ENCODE data around the gene AKAP14. TPM values are rescaled to one million over a fixed set of nuclear protein-coding genes. Genes with fewer than 3 reads are reported as not detected.
"Not testable (repeated sequence)": the region's sequence is repeated elsewhere in the genome, so short reads cannot be mapped to it uniquely, and the experiment has no call there.

AKAP14 gene
- total RNA-seq, 1 donor from 2014 or later, result not detected

- peak overlapping the region; percentile 70 for H3K27ac Mint-ChIP-seq (ENCODE audit: unreplicated experiment)
- H3K27me3 Mint-ChIP-seq (ENCODE audit: unreplicated experiment), result no peaks in the 10 kb centered on the region
- H3K36me3 Mint-ChIP-seq (ENCODE audit: low read depth, unreplicated experiment), result no peaks in the 10 kb centered on the region
- H3K4me1 Mint-ChIP-seq (ENCODE audit: unreplicated experiment), result peaks cover 12% of the 10 kb centered on the region
- TF ChIP-seq CTCF (IDR thresholded peaks at IDR 0.05; ENCODE audit: unreplicated experiment), result peak; percentile 29
- peak; percentile 18 for DNase-seq (ENCODE audit: low spot score)
- H3K4me3 Mint-ChIP-seq (ENCODE audit: unreplicated experiment), result no peak overlapping the region
- H3K9me3 Mint-ChIP-seq (ENCODE audit: unreplicated experiment), result no peaks in the 10 kb centered on the region
Measured at GRCh38 chrX:119880552-119881437, 14.9 kb upstream of the AKAP14 start.

GRCh38 chrX:119885554-119886428 lies 9.9 kb upstream of the AKAP14 start:
- no peak overlapping the region for H3K27ac Mint-ChIP-seq (ENCODE audit: unreplicated experiment)
- no peaks in the 10 kb centered on the region for H3K27me3 Mint-ChIP-seq (ENCODE audit: unreplicated experiment)
- no peak for TF ChIP-seq CTCF (IDR thresholded peaks at IDR 0.05; ENCODE audit: unreplicated experiment)
- H3K36me3 Mint-ChIP-seq (ENCODE audit: low read depth, unreplicated experiment), result no peaks in the 10 kb centered on the region
- no peaks in the 10 kb centered on the region for H3K9me3 Mint-ChIP-seq (ENCODE audit: unreplicated experiment)
- DNase-seq (ENCODE audit: low spot score), result no peak
- H3K4me3 Mint-ChIP-seq (ENCODE audit: unreplicated experiment), result no peak overlapping the region
- peaks cover under 1% of the 10 kb centered on the region for H3K4me1 Mint-ChIP-seq (ENCODE audit: unreplicated experiment)

- H3K27ac Mint-ChIP-seq (ENCODE audit: unreplicated experiment), result no peak overlapping the region
- no peaks in the 10 kb centered on the region for H3K9me3 Mint-ChIP-seq (ENCODE audit: unreplicated experiment)
- H3K27me3 Mint-ChIP-seq (ENCODE audit: unreplicated experiment), result no peaks in the 10 kb centered on the region
- no peaks in the 10 kb centered on the region for H3K36me3 Mint-ChIP-seq (ENCODE audit: low read depth, unreplicated experiment)
- H3K4me3 Mint-ChIP-seq (ENCODE audit: unreplicated experiment), result no peak overlapping the region
- no peaks in the 10 kb centered on the region for H3K4me1 Mint-ChIP-seq (ENCODE audit: unreplicated experiment)
- TF ChIP-seq CTCF (IDR thresholded peaks at IDR 0.05; ENCODE audit: unreplicated experiment), result peak; percentile 51
- DNase-seq (ENCODE audit: low spot score), result peak; percentile 72
Measured at GRCh38 chrX:119887721-119888425, 7.8 kb upstream of the AKAP14 start.

- not testable (repeated sequence) for H3K9me3 Mint-ChIP-seq (ENCODE audit: unreplicated experiment); H3K27ac Mint-ChIP-seq (ENCODE audit: unreplicated experiment); H3K4me3 Mint-ChIP-seq (ENCODE audit: unreplicated experiment); H3K36me3 Mint-ChIP-seq (ENCODE audit: low read depth, unreplicated experiment); H3K4me1 Mint-ChIP-seq (ENCODE audit: unreplicated experiment); DNase-seq (ENCODE audit: low spot score); H3K27me3 Mint-ChIP-seq (ENCODE audit: unreplicated experiment)
Measured at GRCh38 chrX:119890626-119891025, 5.1 kb upstream of the AKAP14 start.

GRCh38 chrX:119891961-119892692 lies 3.6 kb upstream of the AKAP14 start:
- not testable (repeated sequence) for H3K4me3 Mint-ChIP-seq (ENCODE audit: unreplicated experiment)

More at GRCh38 chrX:119891961-119892692, 3.6 kb upstream of the AKAP14 start:
- H3K4me1 Mint-ChIP-seq (ENCODE audit: unreplicated experiment); H3K27ac Mint-ChIP-seq (ENCODE audit: unreplicated experiment); H3K9me3 Mint-ChIP-seq (ENCODE audit: unreplicated experiment); H3K27me3 Mint-ChIP-seq (ENCODE audit: unreplicated experiment); DNase-seq (ENCODE audit: low spot score); H3K36me3 Mint-ChIP-seq (ENCODE audit: low read depth, unreplicated experiment): not testable (repeated sequence)
